HG03469 (cell line): ENCODE data around the gene RGL1.
A peak's percentile ranks its signal among the peaks of the same experiment; 100 is the strongest.

Experiments used
- ATAC-seq: cut with Tn5 transposase; IDR thresholded peaks from one replicate; pipeline ENCODE4 v1.9.1; 2021; ENCODE audit warnings: mild to moderate bottlenecking, moderate library complexity, moderate number of reproducible peaks; ENCODE audit not compliant: unreplicated experiment

RGL1 gene

GRCh38 chr1:183942933-183943693 lies 138.2 kb downstream of the RGL1 start:
- ATAC-seq = peak; percentile 87

DNA sequence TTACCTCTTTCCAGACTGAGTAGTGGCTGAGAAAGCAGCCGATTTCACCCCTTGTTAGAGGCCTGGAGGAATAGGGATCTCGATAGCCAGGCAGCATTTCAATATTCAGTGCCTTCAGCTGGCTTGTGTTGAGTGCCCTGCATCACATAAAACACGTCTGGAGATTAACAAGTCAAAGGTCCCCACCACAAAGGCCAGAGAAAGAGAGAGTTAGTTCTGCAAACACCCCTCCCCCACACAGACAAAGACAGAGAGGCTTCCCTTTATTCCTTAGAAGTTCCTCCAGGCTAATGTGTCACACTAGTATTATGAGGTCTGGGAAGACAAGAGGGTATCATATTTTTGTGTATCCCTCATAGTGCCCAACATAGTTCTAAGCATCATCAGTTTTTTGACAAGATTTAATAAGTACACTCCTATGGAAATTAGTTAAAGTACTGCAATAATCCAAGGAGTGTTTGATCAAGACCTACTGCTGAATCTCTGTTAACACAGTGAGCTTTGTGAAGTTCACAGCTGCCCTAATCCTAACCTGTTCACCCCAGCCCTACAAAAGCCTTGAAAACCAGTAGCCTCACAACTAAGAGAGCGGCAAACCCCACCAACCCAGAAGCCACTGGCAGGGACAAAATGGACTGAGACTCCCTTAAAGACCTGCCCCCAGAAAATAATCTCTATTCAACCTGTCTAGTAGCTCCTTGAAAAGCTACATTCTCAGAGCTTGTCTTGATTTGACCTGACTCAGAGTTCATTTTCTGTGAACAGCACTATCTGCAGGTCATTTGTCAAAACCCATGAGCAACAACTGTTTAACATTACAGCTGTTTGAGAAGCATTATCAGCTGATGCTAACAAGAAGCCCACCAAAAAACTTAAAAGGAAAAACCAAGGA lies 140.8 kb downstream of the RGL1 start:
- ATAC-seq = no peak

DNA sequence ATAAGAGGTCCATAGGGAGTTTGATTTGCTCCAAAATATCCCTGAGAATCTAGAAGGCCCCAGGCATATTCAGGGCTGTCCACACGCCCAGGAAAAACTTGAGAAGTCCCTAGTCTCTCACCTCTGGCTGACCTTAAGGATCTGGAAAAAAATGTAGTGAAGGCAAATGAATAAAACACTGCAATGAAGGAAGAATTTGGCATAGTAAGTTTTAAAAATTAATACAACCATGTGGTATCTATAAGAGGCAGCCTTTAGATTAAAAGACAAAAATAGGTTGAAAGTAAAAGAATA lies 141.3 kb downstream of the RGL1 start:
- ATAC-seq = no peak

- no peak for ATAC-seq
These were observed 143.1 kb downstream of the RGL1 start for GRCh38 chr1:183947988-183948387.

DNA sequence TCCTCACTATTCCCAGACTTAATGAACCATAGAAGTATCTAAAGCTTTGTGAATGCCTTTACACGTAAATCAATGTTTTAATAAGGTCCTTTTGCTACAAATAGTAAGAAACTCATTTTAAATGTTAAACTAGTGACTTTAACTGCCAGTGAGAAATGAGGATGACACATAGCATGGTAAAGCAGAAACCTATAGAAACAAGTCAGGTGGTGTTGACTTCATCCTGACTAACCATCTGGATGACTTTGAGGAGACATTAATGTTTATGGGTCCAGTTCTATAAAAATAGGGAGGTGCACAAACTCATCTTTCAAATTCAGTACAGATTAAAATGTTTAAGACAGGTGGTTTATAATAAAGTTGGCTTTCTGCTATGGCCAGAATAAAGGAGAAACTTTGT lies 147.2 kb downstream of the RGL1 start:
- ATAC-seq = no peak

DNA sequence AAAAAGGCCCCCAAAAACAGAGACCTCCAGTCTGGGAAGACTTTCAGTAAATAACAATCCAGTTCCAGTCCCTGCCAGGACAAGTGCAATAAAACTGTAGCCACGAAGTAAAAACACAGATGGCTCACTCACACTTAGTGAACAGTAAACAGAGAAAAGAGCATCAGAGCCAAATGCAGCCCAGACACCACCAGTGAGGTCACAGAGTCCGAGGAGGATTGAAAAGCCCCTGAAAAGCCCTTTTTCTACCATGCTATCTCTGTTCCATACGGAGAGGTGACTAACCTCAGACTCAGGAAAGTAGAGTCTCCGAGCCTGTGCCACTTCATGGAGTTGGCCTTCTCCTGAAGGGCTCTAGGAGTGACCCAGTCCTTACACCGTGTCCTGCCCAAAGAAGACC lies 148.1 kb downstream of the RGL1 start:
- no peak for ATAC-seq

DNA sequence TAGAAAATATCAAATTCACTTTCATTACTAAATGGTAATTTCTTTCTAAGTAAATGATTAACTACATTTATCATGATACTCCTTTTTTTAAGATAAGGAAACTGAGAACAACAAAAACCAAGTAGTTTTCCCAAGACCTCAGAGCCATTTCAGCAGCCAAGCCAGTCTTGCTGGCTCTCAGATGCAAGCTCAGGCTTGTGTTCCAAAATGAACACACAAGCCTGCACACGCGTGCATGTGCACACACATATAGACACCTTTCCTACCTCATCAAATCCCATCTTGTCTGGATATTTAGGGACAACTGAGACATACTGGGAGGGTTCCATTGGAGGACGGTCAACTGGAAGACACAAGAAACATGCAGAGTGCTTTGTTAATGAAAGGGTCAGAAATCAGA lies 149.6 kb downstream of the RGL1 start:
- no peak for ATAC-seq

GRCh38 chr1:183956559-183957188 lies 151.8 kb downstream of the RGL1 start:
- ATAC-seq = peak; percentile 100

- no peak for ATAC-seq
These were observed 152.4 kb downstream of the RGL1 start for GRCh38 chr1:183957216-183957830.

GRCh38 chr1:183958958-183959357 lies 154.0 kb downstream of the RGL1 start:
- ATAC-seq = no peak

- ATAC-seq = no peak
These were observed 156.2 kb downstream of the RGL1 start for GRCh38 chr1:183961132-183961531.

GRCh38 chr1:183962903-183963302 lies 158.0 kb downstream of the RGL1 start:
- no peak for ATAC-seq

GRCh38 chr1:183965726-183966125 lies 160.8 kb downstream of the RGL1 start:
- no peak for ATAC-seq

DNA sequence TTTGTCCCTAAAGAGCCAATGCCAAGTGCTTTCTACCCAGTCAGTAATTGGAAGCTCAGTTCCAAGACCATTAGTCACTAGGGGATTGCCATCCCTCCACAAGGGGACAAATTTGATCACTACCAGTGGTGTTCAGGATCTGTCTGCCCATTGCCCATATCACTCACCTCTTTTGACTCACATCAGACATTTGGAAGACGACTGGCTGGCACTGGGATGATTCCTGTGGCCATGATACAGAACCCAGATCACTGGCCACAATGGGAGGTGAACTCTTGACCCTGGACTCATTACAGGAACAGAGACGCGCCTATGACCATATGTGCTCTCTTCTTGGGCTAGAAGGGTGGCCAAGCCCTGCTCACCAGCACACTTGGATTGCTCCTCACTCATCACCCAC lies 161.6 kb downstream of the RGL1 start:
- ATAC-seq = no peak

DNA sequence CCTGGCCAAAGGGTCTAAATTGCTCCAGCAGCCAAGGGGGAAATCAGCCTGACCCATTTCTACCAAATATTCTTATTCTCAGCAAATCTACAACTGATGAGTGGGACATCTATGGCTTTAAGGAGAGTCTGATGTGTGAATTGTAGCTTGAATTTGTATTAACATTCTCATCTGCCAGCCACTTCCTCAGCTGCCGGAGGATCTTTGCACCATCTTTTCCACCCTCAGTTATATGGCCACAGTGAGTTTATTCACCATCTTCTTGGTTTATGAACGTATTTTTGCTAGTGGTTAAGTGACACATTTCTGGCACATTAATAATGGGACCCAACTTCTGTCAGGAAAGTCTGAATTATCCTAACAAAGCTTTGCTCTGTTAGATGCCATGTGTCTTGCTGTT lies 163.0 kb downstream of the RGL1 start:
- ATAC-seq = no peak

DNA sequence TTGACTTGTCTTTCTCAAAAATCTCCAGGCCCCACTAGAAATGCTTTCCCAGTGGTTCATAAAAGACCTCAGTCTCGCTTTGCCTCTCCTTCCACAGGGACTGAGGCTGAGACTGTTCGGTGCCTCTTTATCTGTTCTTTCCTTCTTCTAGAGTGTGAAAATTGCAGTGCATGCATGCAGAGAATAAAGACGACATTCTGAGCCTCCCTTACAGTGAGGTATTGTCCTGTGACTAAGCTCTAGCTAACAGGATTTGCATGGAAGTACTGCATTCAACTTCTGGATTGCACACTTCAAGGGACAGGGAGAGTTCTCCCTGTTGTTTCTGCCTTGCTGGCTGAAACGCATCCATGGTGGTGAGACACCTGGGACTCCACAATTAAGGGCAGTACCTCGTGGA lies 163.5 kb downstream of the RGL1 start:
- ATAC-seq = no peak

DNA sequence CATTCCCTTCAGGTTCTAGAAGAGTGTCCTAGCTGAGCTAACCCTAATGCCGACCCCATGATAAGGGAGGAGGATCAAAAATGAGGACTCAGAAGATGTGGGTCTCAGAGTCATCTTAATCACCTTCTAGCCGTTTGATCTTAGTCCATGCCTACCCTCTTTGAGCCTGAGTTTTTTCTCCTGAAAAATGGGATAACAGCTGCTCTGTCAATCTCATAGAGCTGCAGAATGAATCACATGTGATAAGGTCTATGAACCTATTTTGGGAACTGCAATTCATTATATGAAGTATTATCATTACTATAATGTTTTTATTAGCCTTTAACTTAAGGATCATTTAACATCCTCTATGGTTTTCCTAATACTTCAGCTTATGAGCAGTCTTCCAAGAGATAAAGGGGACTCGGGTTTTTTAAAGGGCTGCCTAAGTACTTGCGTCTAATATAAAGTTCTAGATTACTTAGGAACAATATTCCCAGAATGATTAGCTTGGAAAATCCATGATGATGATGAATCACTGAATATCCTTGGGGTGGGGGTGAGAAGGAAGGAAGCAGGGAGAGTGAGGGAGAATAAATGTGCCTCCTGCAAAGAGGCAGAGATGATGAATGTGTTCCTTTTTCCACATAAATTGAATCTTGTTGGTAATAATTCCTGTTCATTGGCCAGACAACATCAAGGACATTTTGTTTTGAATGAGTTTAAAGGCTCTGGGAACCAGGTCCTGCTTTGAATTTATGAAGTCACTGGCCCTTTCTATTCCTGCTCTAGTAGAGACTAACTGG lies 165.8 kb downstream of the RGL1 start:
- ATAC-seq = no peak

GRCh38 chr1:183975651-183976050 lies 170.7 kb downstream of the RGL1 start:
- no peak for ATAC-seq

DNA sequence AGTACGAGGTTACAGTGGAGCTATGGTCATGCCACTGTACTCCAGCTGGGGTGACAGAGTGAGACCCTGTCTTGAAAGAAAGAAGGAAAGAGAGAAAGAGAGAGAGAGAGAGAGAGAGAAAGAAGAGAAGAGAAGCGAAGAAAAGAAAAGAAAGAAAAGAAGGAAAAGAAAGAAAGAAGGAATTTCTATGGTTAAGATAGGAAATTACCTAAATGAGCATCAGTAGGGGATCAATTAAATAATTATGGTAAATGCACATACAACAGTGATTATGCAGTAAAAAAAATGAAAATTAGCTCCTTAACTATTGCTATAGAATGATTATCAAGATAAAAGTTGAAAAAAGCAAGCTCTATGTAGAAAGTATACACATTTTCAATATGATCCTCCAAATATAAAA lies 172.8 kb downstream of the RGL1 start:
- no peak for ATAC-seq
